Stimulated activated CD4-positive, alpha-beta T cell treated with anti-CD3 and anti-CD28 coated beads, Interleukin-4, amount 100 ng/mL, for 4 hours (primary cell): ENCODE data around the gene TRIM7.
A peak's percentile ranks its signal among the peaks of the same experiment; 100 is the strongest.
"Not testable (repeated sequence)": the region's sequence is repeated elsewhere in the genome, so short reads cannot be mapped to it uniquely, and the experiment has no call there.

Experiments
- DNase-seq, 2 experiments: peaks; one replicate each; pipeline ENCODE4 v3.0.0-alpha.2; 2020

TRIM7 gene

GRCh38 chr5:181232593-181232992 lies 27.6 kb upstream of the TRIM7 start:
- DNase-seq: no peak

GRCh38 chr5:181231432-181231831 lies 26.4 kb upstream of the TRIM7 start:
- DNase-seq: no peak

GRCh38 chr5:181230551-181230950 lies 25.6 kb upstream of the TRIM7 start:
- DNase-seq: no peak

- DNase-seq: no peak
Observed at GRCh38 chr5:181229996-181230395, 25.0 kb upstream of the TRIM7 start.

- no peak for DNase-seq
Observed at GRCh38 chr5:181224390-181225229, 19.6 kb upstream of the TRIM7 start.

- no peak for DNase-seq
Observed at GRCh38 chr5:181223729-181224389, 18.9 kb upstream of the TRIM7 start.

GRCh38 chr5:181223058-181223728 lies 18.2 kb upstream of the TRIM7 start, which contains the start of gene TRIM41:
TRIM41 (plus strand) TSS chr5:181223281; CDS start chr5:181224000, 719 bp downstream.
- DNase-seq: peak; percentile 96 to 97

GRCh38 chr5:181222630-181223057 lies 17.6 kb upstream of the TRIM7 start:
- no peak for DNase-seq

GRCh38 chr5:181221792-181222629 lies 17.0 kb upstream of the TRIM7 start:
- DNase-seq: peak; percentile 96 to 97

- no peak for DNase-seq
Observed at GRCh38 chr5:181221105-181221791, 16.3 kb upstream of the TRIM7 start.

GRCh38 chr5:181220178-181220515 lies 15.2 kb upstream of the TRIM7 start:
- DNase-seq: no peak

GRCh38 chr5:181219262-181220177 lies 14.5 kb upstream of the TRIM7 start:
- DNase-seq: no peak

GRCh38 chr5:181218795-181219124 lies 13.8 kb upstream of the TRIM7 start:
- no peak for DNase-seq

- no peak for DNase-seq
Observed at GRCh38 chr5:181217803-181218062, 12.7 kb upstream of the TRIM7 start.

GRCh38 chr5:181217111-181217802 lies 12.3 kb upstream of the TRIM7 start:
- DNase-seq: peak; percentile 52 to 64

- no peak for DNase-seq
Observed at GRCh38 chr5:181215997-181216989, 11.3 kb upstream of the TRIM7 start.

- not testable (repeated sequence) for DNase-seq
Observed at GRCh38 chr5:181214249-181214648, 9.3 kb upstream of the TRIM7 start.

- DNase-seq: no peak
Observed at GRCh38 chr5:181212934-181213333, 7.9 kb upstream of the TRIM7 start.

- no peak for DNase-seq
Observed at GRCh38 chr5:181212080-181212479, 7.1 kb upstream of the TRIM7 start.
